OCI-LY1 (cell line): ENCODE results near the gene GALNTL6.

ENCODE experiments used
- H2AFZ ChIP-seq: fragments of 200-600 bp; sonication (generic), shearing (Covaris generic); 2 replicates; pipeline ENCODE4 v1.6.0; 2014; ENCODE audit warnings: antibody characterized with exemption, mild to moderate bottlenecking, low read length
- H3F3A ChIP-seq: fragments of 200-600 bp; sonication (generic), shearing (Covaris generic); 2 replicates; pipeline ENCODE4 v1.6.0; 2014; ENCODE audit warnings: mild to moderate bottlenecking, antibody characterized with exemption, low read length, moderate library complexity; ENCODE audit not compliant: insufficient read depth
- H3K27ac ChIP-seq: fragments of 200-600 bp; sonication (generic); 2 replicates; pipeline ENCODE4 v1.5.1; 2014; ENCODE audit warnings: low read length, mixed run types, mild to moderate bottlenecking, low read depth; ENCODE audit not compliant: poor library complexity, severe bottlenecking
- H3K27me3 ChIP-seq: fragments of 200-600 bp; sonication (generic); 2 replicates; pipeline ENCODE4 v1.6.0; 2014; ENCODE audit warnings: antibody characterized with exemption, mild to moderate bottlenecking, low read length, moderate library complexity; ENCODE audit not compliant: insufficient read depth
- H3K36me3 ChIP-seq: fragments of 200-600 bp; sonication (generic); 2 replicates; pipeline ENCODE4 v1.6.1; 2014; ENCODE audit warnings: mild to moderate bottlenecking, antibody characterized with exemption, low read length, moderate library complexity, mixed read lengths; ENCODE audit not compliant: insufficient read depth
- H3K4me1 ChIP-seq: fragments of 200-600 bp; sonication (generic); 2 replicates; pipeline ENCODE4 v1.5.1; 2014; ENCODE audit warnings: mild to moderate bottlenecking, low read length, moderate library complexity; ENCODE audit not compliant: insufficient read depth, severe bottlenecking
- H3K4me2 ChIP-seq: fragments of 200-600 bp; sonication (generic), shearing (Covaris generic); 2 replicates; pipeline ENCODE4 v1.6.1; 2014; ENCODE audit warnings: low read length
- H3K4me3 ChIP-seq: fragments of 200-600 bp; sonication (generic); 2 replicates; pipeline ENCODE4 v1.5.1; 2014; ENCODE audit warnings: low read length, low read depth, mild to moderate bottlenecking, mixed read lengths; ENCODE audit not compliant: poor library complexity, severe bottlenecking
- H3K79me2 ChIP-seq: fragments of 200-600 bp; shearing (Covaris generic); 2 replicates; pipeline ENCODE4 v1.6.1; 2016; ENCODE audit warnings: mixed run types, low read length, mixed read lengths; ENCODE audit not compliant: insufficient read depth
- H3K9ac ChIP-seq: fragments of 200-600 bp; sonication (generic), shearing (Covaris generic); 2 replicates; pipeline ENCODE4 v1.6.1; 2014; ENCODE audit warnings: mild to moderate bottlenecking, low read length, mixed read lengths
- H3K9me2 ChIP-seq: fragments of 200-600 bp; sonication (generic), shearing (Covaris generic); 2 replicates; pipeline ENCODE4 v1.6.1; 2014; ENCODE audit warnings: low read depth, mild to moderate bottlenecking, low read length, mixed read lengths
- H3K9me3 ChIP-seq: fragments of 200-600 bp; shearing (Covaris generic); 2 replicates; pipeline ENCODE4 v1.6.1; 2014; ENCODE audit warnings: low read length, mixed read lengths
- H4K20me1 ChIP-seq: fragments of 200-600 bp; sonication (generic), shearing (Covaris generic); 2 replicates; pipeline ENCODE4 v1.6.0; 2016; ENCODE audit warnings: mild to moderate bottlenecking, low read length; ENCODE audit not compliant: insufficient read depth
- EZH2 ChIP-seq: fragments of 200-600 bp; sonication (generic), shearing (Covaris generic); IDR thresholded peaks from 2 replicates; pipeline ENCODE4 v1.8.0; 2017; ENCODE audit warnings: borderline replicate concordance, mixed run types, mild to moderate bottlenecking, antibody characterized with exemption, low read length, moderate library complexity, mixed read lengths
- TF ChIP-seq, protein P1 (sequence below): fragments of 200-600 bp; sonication (generic), shearing (Covaris generic); IDR thresholded peaks from 2 replicates; pipeline ENCODE4 v1.5.1; 2017; ENCODE audit warnings: mild to moderate bottlenecking, antibody characterized with exemption, low read length, moderate library complexity, mixed read lengths

The GALNTL6 gene

DNA sequence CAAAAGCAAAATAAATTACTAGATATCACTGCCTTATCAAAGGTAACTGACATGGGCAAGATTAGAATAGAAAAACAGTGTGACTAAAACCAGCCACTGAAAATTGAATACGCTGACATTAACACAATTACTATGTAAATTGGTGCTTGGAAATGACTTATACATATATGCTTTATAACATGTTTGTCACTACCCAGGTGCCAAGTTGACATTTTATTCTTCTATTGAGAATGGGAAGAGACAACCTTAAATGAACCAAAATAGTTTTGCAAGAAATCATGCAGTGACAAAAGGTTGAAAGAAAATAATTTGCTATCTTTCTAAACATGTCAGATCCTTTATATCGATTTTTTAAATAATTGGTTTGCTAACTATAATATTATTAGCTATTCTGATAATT lies 510.1 kb downstream of the GALNTL6 start:
- TF ChIP-seq, protein P1, sequence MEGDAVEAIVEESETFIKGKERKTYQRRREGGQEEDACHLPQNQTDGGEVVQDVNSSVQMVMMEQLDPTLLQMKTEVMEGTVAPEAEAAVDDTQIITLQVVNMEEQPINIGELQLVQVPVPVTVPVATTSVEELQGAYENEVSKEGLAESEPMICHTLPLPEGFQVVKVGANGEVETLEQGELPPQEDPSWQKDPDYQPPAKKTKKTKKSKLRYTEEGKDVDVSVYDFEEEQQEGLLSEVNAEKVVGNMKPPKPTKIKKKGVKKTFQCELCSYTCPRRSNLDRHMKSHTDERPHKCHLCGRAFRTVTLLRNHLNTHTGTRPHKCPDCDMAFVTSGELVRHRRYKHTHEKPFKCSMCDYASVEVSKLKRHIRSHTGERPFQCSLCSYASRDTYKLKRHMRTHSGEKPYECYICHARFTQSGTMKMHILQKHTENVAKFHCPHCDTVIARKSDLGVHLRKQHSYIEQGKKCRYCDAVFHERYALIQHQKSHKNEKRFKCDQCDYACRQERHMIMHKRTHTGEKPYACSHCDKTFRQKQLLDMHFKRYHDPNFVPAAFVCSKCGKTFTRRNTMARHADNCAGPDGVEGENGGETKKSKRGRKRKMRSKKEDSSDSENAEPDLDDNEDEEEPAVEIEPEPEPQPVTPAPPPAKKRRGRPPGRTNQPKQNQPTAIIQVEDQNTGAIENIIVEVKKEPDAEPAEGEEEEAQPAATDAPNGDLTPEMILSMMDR = no peak
- TF ChIP-seq EZH2 = no peak
- H3K4me3 ChIP-seq = no peak overlapping the region

DNA sequence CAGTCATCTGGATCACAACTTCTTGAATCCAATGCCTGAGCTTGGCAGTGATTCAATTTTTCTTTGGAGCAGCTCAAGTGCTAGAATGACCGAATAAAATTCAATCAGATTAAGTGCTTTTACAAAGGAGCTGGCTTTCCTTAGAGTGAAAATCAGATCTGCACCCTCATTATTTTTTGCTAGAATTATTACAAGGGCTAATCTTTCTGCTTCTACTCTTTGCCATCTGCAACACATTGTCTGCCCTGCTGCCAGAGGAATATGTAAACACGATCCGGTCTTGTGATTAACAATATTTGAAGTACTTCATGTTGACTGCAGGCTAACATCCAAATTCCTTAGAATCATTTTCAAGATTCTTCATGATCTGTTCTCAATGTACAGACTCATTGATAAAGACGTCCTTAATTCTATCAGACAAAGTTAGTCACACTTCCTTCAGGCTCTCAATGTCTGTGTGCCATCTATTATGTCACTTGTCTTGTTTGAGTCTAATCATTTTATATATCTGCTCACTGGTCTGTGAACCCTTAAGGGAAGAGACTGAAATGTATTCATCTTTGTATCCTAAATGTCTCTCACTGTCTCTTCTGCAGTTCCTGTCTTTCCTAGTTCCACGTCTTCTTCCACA lies 531.2 kb downstream of the GALNTL6 start:
- H3K4me2 ChIP-seq = no peak overlapping the region
- H3F3A ChIP-seq = no peaks in the 10 kb centered on the region
- no peaks in the 10 kb centered on the region for H3K27me3 ChIP-seq
- no peak overlapping the region for H3K27ac ChIP-seq
- no peak for TF ChIP-seq EZH2
- TF ChIP-seq, protein P1 = no peak
- no peaks in the 10 kb centered on the region for H3K9me2 ChIP-seq
- no peaks in the 10 kb centered on the region for H3K4me1 ChIP-seq
- no peaks in the 10 kb centered on the region for H3K79me2 ChIP-seq
- no peak overlapping the region for H3K4me3 ChIP-seq
- no peaks in the 10 kb centered on the region for H4K20me1 ChIP-seq
- no peak overlapping the region for H2AFZ ChIP-seq
- H3K9me3 ChIP-seq = no peaks in the 10 kb centered on the region
- no peaks in the 10 kb centered on the region for H3K36me3 ChIP-seq
- no peak overlapping the region for H3K9ac ChIP-seq

More for the DNA sequence above, 510.1 kb downstream of the GALNTL6 start:
- Histone ChIP-seq H3K9me3 (no peaks in the 10 kb centered on the region), H2AFZ (no peak overlapping the region), H3K36me3 (no peaks in the 10 kb centered on the region), H3K4me2 (no peak overlapping the region), H3K9me2 (no peaks in the 10 kb centered on the region), H3K79me2 (no peaks in the 10 kb centered on the region), H3K9ac (no peak overlapping the region), H4K20me1 (no peaks in the 10 kb centered on the region), H3K27me3 (no peaks in the 10 kb centered on the region), H3F3A (no peaks in the 10 kb centered on the region), H3K4me1 (no peaks in the 10 kb centered on the region), H3K27ac (no peak overlapping the region)

DNA sequence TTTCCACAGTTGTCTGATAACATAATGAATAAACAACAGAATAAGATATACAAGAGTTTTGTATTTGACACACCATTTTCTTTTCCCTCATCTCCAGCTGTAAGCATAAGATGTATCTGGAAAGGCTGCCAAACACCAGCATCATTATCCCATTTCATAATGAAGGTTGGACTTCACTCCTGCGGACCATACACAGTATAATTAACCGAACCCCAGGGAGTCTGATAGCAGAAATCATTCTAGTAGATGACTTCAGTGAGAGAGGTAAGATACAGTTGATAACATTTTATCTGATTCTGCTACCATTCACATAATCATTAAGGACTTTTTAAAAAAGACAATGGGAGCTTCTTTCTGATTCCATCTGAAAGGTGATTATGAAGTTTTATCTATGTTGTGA lies 535.2 kb downstream of the GALNTL6 start:
- H3K9me3 ChIP-seq = no peaks in the 10 kb centered on the region
- TF ChIP-seq EZH2 = no peak
- TF ChIP-seq, protein P1 = no peak
- no peaks in the 10 kb centered on the region for H3K9me2 ChIP-seq
- no peaks in the 10 kb centered on the region for H3F3A ChIP-seq
- H3K27me3 ChIP-seq = no peaks in the 10 kb centered on the region
- no peak overlapping the region for H3K4me3 ChIP-seq
- H3K4me1 ChIP-seq = no peaks in the 10 kb centered on the region
- H3K27ac ChIP-seq = no peak overlapping the region
- H2AFZ ChIP-seq = no peak overlapping the region
- H3K79me2 ChIP-seq = no peaks in the 10 kb centered on the region
- H4K20me1 ChIP-seq = no peaks in the 10 kb centered on the region
- no peak overlapping the region for H3K4me2 ChIP-seq
- no peaks in the 10 kb centered on the region for H3K36me3 ChIP-seq
- no peak overlapping the region for H3K9ac ChIP-seq
